ENCODE data around the gene SLC24A1.

DNA sequence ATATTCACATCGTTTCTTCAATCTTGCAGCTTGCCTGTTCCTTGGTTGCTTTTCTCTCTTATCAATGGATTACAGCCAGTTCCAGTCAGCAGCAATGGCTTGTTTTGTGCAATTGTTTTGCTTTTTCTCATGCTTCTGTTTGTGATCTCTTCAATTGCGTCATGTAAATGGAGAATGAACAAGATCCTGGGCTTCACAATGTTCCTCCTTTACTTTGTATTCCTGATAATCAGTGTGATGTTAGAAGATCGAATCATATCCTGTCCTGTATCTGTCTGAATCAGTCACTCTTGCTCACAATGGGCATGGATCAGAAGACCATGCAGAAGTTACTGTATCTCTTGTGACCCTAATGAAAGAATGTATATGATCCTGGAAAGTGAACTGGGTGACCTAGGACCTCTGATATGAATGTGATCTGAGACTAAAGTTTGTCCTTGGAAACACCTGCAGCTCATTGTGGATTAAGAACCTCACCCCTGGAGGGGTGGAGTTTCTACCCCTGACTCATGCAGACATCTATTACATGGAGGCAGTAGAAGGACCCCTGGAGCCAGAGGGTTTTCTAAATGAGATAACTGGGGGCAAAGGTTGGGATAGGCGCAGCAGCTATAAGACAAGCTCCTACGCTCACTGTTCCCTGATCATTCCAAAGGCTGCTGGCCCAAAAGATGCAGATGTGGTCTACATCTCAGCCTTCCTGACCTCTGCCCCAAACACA lies 32.2 kb downstream of the SLC24A1 start:
- TF ChIP-seq, protein P1, sequence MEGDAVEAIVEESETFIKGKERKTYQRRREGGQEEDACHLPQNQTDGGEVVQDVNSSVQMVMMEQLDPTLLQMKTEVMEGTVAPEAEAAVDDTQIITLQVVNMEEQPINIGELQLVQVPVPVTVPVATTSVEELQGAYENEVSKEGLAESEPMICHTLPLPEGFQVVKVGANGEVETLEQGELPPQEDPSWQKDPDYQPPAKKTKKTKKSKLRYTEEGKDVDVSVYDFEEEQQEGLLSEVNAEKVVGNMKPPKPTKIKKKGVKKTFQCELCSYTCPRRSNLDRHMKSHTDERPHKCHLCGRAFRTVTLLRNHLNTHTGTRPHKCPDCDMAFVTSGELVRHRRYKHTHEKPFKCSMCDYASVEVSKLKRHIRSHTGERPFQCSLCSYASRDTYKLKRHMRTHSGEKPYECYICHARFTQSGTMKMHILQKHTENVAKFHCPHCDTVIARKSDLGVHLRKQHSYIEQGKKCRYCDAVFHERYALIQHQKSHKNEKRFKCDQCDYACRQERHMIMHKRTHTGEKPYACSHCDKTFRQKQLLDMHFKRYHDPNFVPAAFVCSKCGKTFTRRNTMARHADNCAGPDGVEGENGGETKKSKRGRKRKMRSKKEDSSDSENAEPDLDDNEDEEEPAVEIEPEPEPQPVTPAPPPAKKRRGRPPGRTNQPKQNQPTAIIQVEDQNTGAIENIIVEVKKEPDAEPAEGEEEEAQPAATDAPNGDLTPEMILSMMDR (conservative IDR thresholded peaks at IDR 0.05; ENCODE audit: low read depth, low read length), result no peak
- TF ChIP-seq RAD21 (IDR thresholded peaks at IDR 0.05; ENCODE audit: low read length), result no peak
- no peak for TF ChIP-seq RFX5 (IDR thresholded peaks at IDR 0.05; ENCODE audit: low read depth, low read length)
- TF ChIP-seq POLR2A (IDR thresholded peaks at IDR 0.05; ENCODE audit: low read depth, low read length), result no peak
- TF ChIP-seq, protein P2, sequence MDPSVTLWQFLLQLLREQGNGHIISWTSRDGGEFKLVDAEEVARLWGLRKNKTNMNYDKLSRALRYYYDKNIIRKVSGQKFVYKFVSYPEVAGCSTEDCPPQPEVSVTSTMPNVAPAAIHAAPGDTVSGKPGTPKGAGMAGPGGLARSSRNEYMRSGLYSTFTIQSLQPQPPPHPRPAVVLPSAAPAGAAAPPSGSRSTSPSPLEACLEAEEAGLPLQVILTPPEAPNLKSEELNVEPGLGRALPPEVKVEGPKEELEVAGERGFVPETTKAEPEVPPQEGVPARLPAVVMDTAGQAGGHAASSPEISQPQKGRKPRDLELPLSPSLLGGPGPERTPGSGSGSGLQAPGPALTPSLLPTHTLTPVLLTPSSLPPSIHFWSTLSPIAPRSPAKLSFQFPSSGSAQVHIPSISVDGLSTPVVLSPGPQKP (IDR thresholded peaks at IDR 0.05; ENCODE audit: borderline replicate concordance, low read depth, low read length), result no peak
- TF ChIP-seq FOS (IDR thresholded peaks at IDR 0.05; ENCODE audit: low read depth, low read length), result no peak
